Heart right ventricle (tissue), 16 donors: ENCODE data around the gene INHA. TPM values are rescaled to one million over a fixed set of nuclear protein-coding genes. Genes with fewer than 3 reads are reported as not detected.

Experiments
- ATAC-seq, 8 donors: fragments of 200-7000 bp; cut with Tn5 transposase; one replicate each; pipeline ENCODE4 v1.9.1; 2020; ENCODE audit warnings: mild to moderate bottlenecking in 8 of 8, moderate library complexity in 8 of 8, moderate number of reproducible peaks in 1 of 8
- DNase-seq, 2 donors: peaks; one replicate each; pipeline ENCODE4 v3.0.0-alpha.2; 2020
- H3K27ac ChIP-seq, 10 donors: fragments of 200-600 bp; sonication (generic) in 2 of 10; one replicate each; pipeline versions ENCODE4 v1.5.0 to v1.8.0; 2020 to 2022; ENCODE audit warnings: mild to moderate bottlenecking in 3 of 10
- H3K27me3 ChIP-seq, 7 donors: fragments of 200-600 bp; one replicate each; pipeline ENCODE4 v1.8.0; 2021 to 2022; ENCODE audit warnings: mild to moderate bottlenecking in 2 of 7
- H3K36me3 ChIP-seq, 9 donors: fragments of 200-600 bp; sonication (generic) in 1 of 9; one replicate each; pipeline versions ENCODE4 v1.5.0 to v1.8.0; 2020 to 2022; ENCODE audit warnings: mild to moderate bottlenecking in 2 of 9
- H3K4me1 ChIP-seq, 9 donors: fragments of 200-600 bp; sonication (generic) in 1 of 9; one replicate each; pipeline versions ENCODE4 v1.5.0 to v1.8.0; 2020 to 2022; ENCODE audit warnings: mild to moderate bottlenecking in 4 of 9
- H3K4me3 ChIP-seq, 10 donors: fragments of 200-600 bp; sonication (generic) in 2 of 10; one replicate each; pipeline versions ENCODE4 v1.5.0 to v1.8.0; 2020 to 2022; ENCODE audit warnings: mild to moderate bottlenecking in 7 of 10, moderate library complexity in 2 of 10
- H3K9me3 ChIP-seq, 11 donors: fragments of 200-600 bp in 10 of 11; sonication (generic) in 2 of 11; one replicate each; pipeline versions ENCODE4 v1.5.0 to v1.8.0; 2013 to 2022; ENCODE audit warnings: mild to moderate bottlenecking in 2 of 11, control low read depth in 1 of 11, moderate library complexity in 1 of 11
- WGBS, 2 donors: extraction: QIAGEN DNeasy Blood & Tissue Kit; methylation state at CpG; one replicate each; pipeline ENCODE4 v1.1.7; 2013; ENCODE audit warnings: inconsistent platforms in 1 of 2; 5-methylcytosine and 5-hydroxymethylcytosine counted together
- intact Hi-C, 10 donors: fragments of 100-400 bp; cut with DNase I; formaldehyde crosslinking; loops; one replicate each; pipeline versions ENCODE4 v1.11.1 to v1.14.2; 2022
- polyA plus RNA-seq, 2 donors: library from polyadenylated mRNA; stranded (reverse); fragments of 200-250 nt; gene quantifications; one replicate each; pipeline ENCODE4 v1.2.3, GENCODE V29; 2013
- total RNA-seq, 10 donors: library from RNA; stranded (reverse); fragmentation: NEBNext Ultra II Directional in 3 of 10; extraction: Animal tissue kit (Norgen Biotek cat#: 25700) in 3 of 10; gene quantifications; one replicate each; pipeline versions ENCODE4 v1.2.1 to v1.2.4, GENCODE V29; 2021 to 2023
- TF ChIP-seq, protein P1 (sequence below), 9 donors: fragments of 200-600 bp; sonication (generic) in 2 of 9; IDR thresholded peaks; one replicate each; pipeline versions ENCODE4 v1.5.0 to v1.8.0; 2021 to 2022; ENCODE audit warnings: antibody characterized with exemption in 9 of 9, mild to moderate bottlenecking in 5 of 9, moderate library complexity in 1 of 9
- donor health status: Arrhythmogenic right ventricular cardiomyopathy.
- donor health status: ischemic (EF 13 %, LVEDD 7.1; RV severe dilation, severe dysfunction).
- donor health status: healthy with polysubstance abuse.
- donor health status: DM: no; HTN: yes; CAD: no.
- donor health status: DM: no; HTN: no; CAD: no.
- donor health status: ischemic (EF 25% LVEDD 6.9; RV normal size, moderate dysfunction).
- donor health status: ischemic (EF 25% LVEDD 5.7; RV mildly dilated, moderate dysfunction).
- donor health status: healthy.
- donor health status: DM: yes; HTN: yes; CAD: no.
- donor health status: Ischemic cardiomyopathy.
- donor health status: ischemic (EF 35%, LVEDD 5.7; RV mildly dilated, moderate dysfunction).
- donor health status: nonischemic (EF 11% LVEDD 7.7; RV severe dilation, severe dysfunction).
- donor health status: DM: yes; HTN: yes; CAD: no.
- donor health status: PGD.
- donor health status: ischemic (EF 29% LVEDD 5.4; RV normal size, mild dysfunction).
- donor health status: nonischemic (EF 23%, LVEDD 6.1; RV moderate dilation, normal function).

The INHA gene
- total and polyA plus RNA-seq, 12 donors = 1.1 to 22.1 (median 3.0) TPM

DNA sequence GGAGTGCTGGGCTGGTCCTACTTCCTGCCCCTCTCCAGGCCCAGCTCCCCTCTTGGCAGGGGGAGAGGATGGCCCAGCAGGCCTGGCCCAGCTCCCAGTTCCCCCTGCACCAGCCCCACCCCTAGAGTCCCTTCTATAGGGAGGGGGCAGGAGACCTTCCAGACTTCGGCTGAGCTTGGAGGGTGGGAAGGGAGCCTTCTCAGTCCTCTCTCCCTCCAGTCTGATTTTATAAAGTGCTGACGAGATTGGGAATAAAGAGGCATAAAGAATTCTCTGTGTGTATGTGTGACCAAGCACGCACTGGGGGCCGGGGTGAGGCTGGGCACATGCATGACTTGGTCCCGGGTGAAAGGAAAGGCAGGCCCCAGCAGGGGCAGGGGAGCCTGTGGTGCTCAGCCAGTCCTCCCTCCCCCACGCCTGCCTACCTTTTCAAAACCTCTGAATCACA is 33.6 kb upstream of the INHA start:
- Histone ChIP-seq H3K27ac (peak overlapping the region in 2 of 10 donors; percentile 9 to 40), H3K27me3 (peaks cover 0 to 28% (median 6%) of the 10 kb centered on the region in 7 donors)
- no peak for DNase-seq

GRCh38 chr2:219538956-219539788 is 32.9 kb upstream of the INHA start:
- no peak for ATAC-seq
- intact Hi-C loops = loop anchor here in 1 of 10 donors (5.0 kb wide), 1 partner anchor 153 kb away; no protein-coding TSS in a partner anchor
- H3K27me3 ChIP-seq = peaks cover 0 to 31% (median 6%) of the 10 kb centered on the region in 7 donors

More for the DNA sequence above, 33.6 kb upstream of the INHA start:
- Histone ChIP-seq H3K4me3 (no peak overlapping the region), H3K4me1 (peaks cover 4 to 39% (median 30%) of the 10 kb centered on the region in 9 donors), H3K36me3 (peaks cover 0 to 32% (median 20%) of the 10 kb centered on the region in 9 donors), H3K9me3 (no peaks in the 10 kb centered on the region)
- TF ChIP-seq, protein P1, sequence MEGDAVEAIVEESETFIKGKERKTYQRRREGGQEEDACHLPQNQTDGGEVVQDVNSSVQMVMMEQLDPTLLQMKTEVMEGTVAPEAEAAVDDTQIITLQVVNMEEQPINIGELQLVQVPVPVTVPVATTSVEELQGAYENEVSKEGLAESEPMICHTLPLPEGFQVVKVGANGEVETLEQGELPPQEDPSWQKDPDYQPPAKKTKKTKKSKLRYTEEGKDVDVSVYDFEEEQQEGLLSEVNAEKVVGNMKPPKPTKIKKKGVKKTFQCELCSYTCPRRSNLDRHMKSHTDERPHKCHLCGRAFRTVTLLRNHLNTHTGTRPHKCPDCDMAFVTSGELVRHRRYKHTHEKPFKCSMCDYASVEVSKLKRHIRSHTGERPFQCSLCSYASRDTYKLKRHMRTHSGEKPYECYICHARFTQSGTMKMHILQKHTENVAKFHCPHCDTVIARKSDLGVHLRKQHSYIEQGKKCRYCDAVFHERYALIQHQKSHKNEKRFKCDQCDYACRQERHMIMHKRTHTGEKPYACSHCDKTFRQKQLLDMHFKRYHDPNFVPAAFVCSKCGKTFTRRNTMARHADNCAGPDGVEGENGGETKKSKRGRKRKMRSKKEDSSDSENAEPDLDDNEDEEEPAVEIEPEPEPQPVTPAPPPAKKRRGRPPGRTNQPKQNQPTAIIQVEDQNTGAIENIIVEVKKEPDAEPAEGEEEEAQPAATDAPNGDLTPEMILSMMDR (IDR thresholded peaks at IDR 0.05) = no peak
- 28 to 42% methylated on average over 6 of the region's 6 CpGs for WGBS, 2 donors
- intact Hi-C loops = loop anchor here in 1 of 10 donors (5.0 kb wide), 1 partner anchor 154 kb away; no protein-coding TSS in a partner anchor
- ATAC-seq = no peak

DNA sequence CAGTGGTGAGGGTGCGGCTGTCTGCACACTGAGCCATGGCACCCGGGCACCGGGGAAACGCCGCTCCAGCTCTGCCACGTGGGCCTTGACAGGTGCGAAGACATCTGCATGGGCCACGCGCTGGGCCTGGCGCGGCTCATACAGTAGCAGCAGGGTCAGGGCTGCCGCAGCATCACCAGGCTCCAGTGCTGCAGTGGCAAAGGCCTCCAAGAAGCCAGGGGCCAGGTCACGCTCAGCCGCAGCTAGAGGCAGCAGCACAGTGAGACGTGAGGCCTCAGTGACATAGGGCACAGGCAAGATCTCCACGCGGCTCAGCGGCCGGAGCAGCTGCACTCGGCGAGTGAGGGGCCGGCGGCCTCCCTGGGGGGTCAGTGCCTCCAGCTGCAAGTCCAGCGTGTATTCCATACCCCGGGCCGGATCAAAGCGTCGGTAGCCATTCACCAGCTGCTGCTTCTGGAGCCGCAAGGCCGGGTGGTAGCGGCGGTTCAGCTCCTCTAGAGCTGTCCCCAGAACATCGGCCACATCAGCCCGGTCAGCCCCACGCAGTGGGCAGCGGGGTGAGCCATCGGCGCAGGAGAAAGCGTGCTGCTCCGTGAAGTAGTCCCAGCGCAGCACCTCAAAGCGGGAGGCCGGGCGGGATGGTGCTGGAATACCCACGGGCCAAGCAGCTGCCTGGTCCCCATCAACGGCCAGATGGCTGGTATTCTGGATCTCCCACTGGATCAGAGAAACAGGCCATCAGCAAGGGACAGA is 32.0 kb upstream of the INHA start:
- intact Hi-C loops = loop anchor here in 8 of 10 donors (2.0 to 5.0 kb wide), 8 partner anchors 57 to 162 kb away; partner anchors contain the start of genes SLC4A3 (in 2 of the 8) and STK11IP (in 1 of the 8)
- Histone ChIP-seq H3K4me3 (no peak overlapping the region), H3K27me3 (peaks cover 0 to 41% (median 6%) of the 10 kb centered on the region in 7 donors), H3K4me1 (peaks cover 7 to 50% (median 38%) of the 10 kb centered on the region in 9 donors), H3K36me3 (peaks cover 0 to 32% (median 20%) of the 10 kb centered on the region in 9 donors), H3K9me3 (no peaks in the 10 kb centered on the region), H3K27ac (no peak overlapping the region)
- DNase-seq (no peak), ATAC-seq (no peak)
- TF ChIP-seq, protein P1 (IDR thresholded peaks at IDR 0.05) = no peak
- WGBS, 2 donors = 94 to 95% methylated on average over 46 of the region's 46 CpGs

More at GRCh38 chr2:219538956-219539788, 32.9 kb upstream of the INHA start:
- no peak for DNase-seq
- Histone ChIP-seq H3K4me3 (no peak overlapping the region), H3K36me3 (peaks cover 0 to 32% (median 20%) of the 10 kb centered on the region in 9 donors), H3K27ac (peak overlapping the region in 2 of 10 donors; percentile 9 to 40), H3K9me3 (no peaks in the 10 kb centered on the region), H3K4me1 (peaks cover 6 to 43% (median 32%) of the 10 kb centered on the region in 9 donors)
- TF ChIP-seq, protein P1 (IDR thresholded peaks at IDR 0.05) = no peak
- 86 to 90% methylated on average over 32 of the region's 32 CpGs for WGBS, 2 donors
